Esophagus squamous epithelium (tissue), 4 donors: ENCODE data around the gene FILIP1L.

Source experiments
- CTCF ChIP-seq, 6 experiments: fragments of 450-650 bp in 4 of 6; fragments of 200-600 bp in 2 of 6; sonication (generic) in 2 of 6; IDR thresholded peaks; one replicate each; pipeline ENCODE4 v1.5.1; 2016 to 2019; ENCODE audit warnings: antibody characterized with exemption in 6 of 6, mild to moderate bottlenecking in 4 of 6, moderate library complexity in 4 of 6
- POLR2A ChIP-seq, 4 donors: fragments of 450-650 bp; IDR thresholded peaks; one replicate each; pipeline ENCODE4 v1.6.1; 2017; ENCODE audit warnings: antibody characterized with exemption in 4 of 4, mild to moderate bottlenecking in 4 of 4, moderate library complexity in 3 of 4

GRCh38 chr3:99850608-99851007, 263.7 kb downstream of the FILIP1L start:
- TF ChIP-seq CTCF (IDR thresholded peaks at IDR 0.05) (no peak), POLR2A (IDR thresholded peaks at IDR 0.05) (no peak)
